Esophagus muscularis mucosa (tissue), 4 donors: ENCODE data around the gene TP53BP1. TPM values are rescaled to one million over a fixed set of nuclear protein-coding genes. Genes with fewer than 3 reads are reported as not detected.

ENCODE experiments used
- DNase-seq: peaks from one replicate; pipeline ENCODE4 v3.0.0-alpha.2; 2017; ENCODE audit errors: extremely low spot score
- H3K27ac ChIP-seq, 4 donors: fragments of 200-600 bp; sonication (generic); replicated peaks in 1 of 4; 1 replicate in 3 of 4; 2 replicates in 1 of 4; pipeline ENCODE4 v1.5.1; 2016 to 2019; ENCODE audit warnings: mild to moderate bottlenecking in 1 of 4
- H3K27me3 ChIP-seq, 4 donors: fragments of 200-600 bp; sonication (generic); one replicate each; pipeline versions ENCODE4 v1.5.1 to v1.6.0; 2016 to 2019
- H3K36me3 ChIP-seq, 4 donors: fragments of 200-600 bp; sonication (generic); one replicate each; pipeline ENCODE4 v1.5.1; 2016 to 2019
- H3K4me1 ChIP-seq, 4 donors: fragments of 200-600 bp; sonication (generic); one replicate each; pipeline ENCODE4 v1.5.1; 2016 to 2019
- H3K4me3 ChIP-seq, 4 donors: fragments of 200-600 bp; sonication (generic); 1 replicate in 2 of 4; 2 replicates in 2 of 4; pipeline ENCODE4 v1.5.1; 2016 to 2019; ENCODE audit warnings: mild to moderate bottlenecking in 4 of 4, moderate library complexity in 1 of 4
- H3K9me3 ChIP-seq, 4 donors: fragments of 200-600 bp; sonication (generic); 1 replicate in 3 of 4; 2 replicates in 1 of 4; pipeline ENCODE4 v1.5.1; 2016 to 2019
- EP300 ChIP-seq: sonication (generic); formaldehyde crosslinking; IDR thresholded peaks from one replicate; pipeline ENCODE4 v1.6.1; 2017; ENCODE audit warnings: antibody characterized with exemption
- POLR2A ChIP-seq: fragments of 450-650 bp; IDR thresholded peaks from one replicate; pipeline ENCODE4 v1.6.1; 2017; ENCODE audit warnings: antibody characterized with exemption, moderate library complexity, mild to moderate bottlenecking, low read depth
- POLR2AphosphoS5 ChIP-seq, 2 donors: sonication (generic); formaldehyde crosslinking; IDR thresholded peaks; one replicate each; pipeline ENCODE4 v1.6.1; 2017; ENCODE audit warnings: antibody characterized with exemption in 2 of 2
- WGBS: methylation state at CpG from one replicate; pipeline ENCODE4 v1.1.5; 2018; 5-methylcytosine and 5-hydroxymethylcytosine counted together
- intact Hi-C: fragments of 100-400 bp; cut with DNase I; formaldehyde crosslinking; loops from one replicate; pipeline ENCODE4 v1.15.1; 2023
- total RNA-seq, 4 donors: library from RNA; depleted of rRNA; stranded (reverse); fragments of >200 nt; gene quantifications; one replicate each; pipeline versions ENCODE4 v1.1.0 to v1.2.1, GENCODE V29; 2016
- TF ChIP-seq, protein P1 (sequence below), 3 experiments: fragments of 200-600 bp in 2 of 3; fragments of 450-650 bp in 1 of 3; sonication (generic) in 2 of 3; IDR thresholded peaks; one replicate each; pipeline ENCODE4 v1.5.1; 2017 to 2019; ENCODE audit warnings: antibody characterized with exemption in 3 of 3, mild to moderate bottlenecking in 2 of 3, moderate library complexity in 1 of 3

TP53BP1 gene
- total RNA-seq, 4 donors from 2014 or later: 24.7 to 29.9 (median 27.0) TPM

DNA sequence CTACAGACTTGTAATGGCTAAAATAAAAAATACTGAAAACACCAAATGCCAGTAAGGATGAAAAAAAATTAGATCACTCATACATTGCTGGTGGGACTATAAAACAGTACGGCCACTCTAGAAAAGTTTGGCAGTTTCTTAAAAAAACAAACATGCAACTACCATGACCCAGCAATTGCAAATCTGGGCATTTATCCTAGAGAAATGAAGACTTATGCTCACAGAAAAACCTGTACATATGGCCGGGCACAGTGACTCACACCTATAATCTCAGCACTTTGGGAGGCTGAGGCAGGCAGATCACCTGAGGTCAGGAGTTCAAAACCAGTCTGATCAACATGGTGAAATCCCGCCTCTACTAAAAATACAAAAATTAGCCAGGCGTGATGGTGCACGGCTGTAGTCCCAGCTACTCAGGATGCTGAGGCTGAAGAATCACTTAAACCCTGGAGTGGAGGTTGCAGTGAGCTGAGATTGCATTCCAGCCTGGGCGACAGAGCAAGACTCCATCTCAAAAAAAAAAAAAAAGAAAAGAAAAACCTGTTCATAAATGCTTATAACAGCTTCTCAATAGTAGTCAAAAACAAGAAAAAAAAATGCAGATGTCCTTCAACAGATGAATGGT is 5.6 kb downstream of the TP53BP1 start:
- no peak for DNase-seq
- Histone ChIP-seq H3K4me3 (no peak overlapping the region), H3K36me3 (peaks cover 0 to 55% (median 34%) of the 10 kb centered on the region in 4 donors), H3K27me3 (no peaks in the 10 kb centered on the region), H3K9me3 (no peaks in the 10 kb centered on the region), H3K4me1 (peaks cover 15 to 46% (median 22%) of the 10 kb centered on the region in 4 donors), H3K27ac (no peak overlapping the region)
- intact Hi-C loops: no loop called here
- WGBS: 93% methylated on average over 6 of the region's 6 CpGs
- no peak for TF ChIP-seq EP300
- no peak for TF ChIP-seq POLR2A
- no peak for TF ChIP-seq POLR2AphosphoS5 (IDR thresholded peaks at IDR 0.05)
- TF ChIP-seq, protein P1, sequence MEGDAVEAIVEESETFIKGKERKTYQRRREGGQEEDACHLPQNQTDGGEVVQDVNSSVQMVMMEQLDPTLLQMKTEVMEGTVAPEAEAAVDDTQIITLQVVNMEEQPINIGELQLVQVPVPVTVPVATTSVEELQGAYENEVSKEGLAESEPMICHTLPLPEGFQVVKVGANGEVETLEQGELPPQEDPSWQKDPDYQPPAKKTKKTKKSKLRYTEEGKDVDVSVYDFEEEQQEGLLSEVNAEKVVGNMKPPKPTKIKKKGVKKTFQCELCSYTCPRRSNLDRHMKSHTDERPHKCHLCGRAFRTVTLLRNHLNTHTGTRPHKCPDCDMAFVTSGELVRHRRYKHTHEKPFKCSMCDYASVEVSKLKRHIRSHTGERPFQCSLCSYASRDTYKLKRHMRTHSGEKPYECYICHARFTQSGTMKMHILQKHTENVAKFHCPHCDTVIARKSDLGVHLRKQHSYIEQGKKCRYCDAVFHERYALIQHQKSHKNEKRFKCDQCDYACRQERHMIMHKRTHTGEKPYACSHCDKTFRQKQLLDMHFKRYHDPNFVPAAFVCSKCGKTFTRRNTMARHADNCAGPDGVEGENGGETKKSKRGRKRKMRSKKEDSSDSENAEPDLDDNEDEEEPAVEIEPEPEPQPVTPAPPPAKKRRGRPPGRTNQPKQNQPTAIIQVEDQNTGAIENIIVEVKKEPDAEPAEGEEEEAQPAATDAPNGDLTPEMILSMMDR (IDR thresholded peaks at IDR 0.05): no peak

DNA sequence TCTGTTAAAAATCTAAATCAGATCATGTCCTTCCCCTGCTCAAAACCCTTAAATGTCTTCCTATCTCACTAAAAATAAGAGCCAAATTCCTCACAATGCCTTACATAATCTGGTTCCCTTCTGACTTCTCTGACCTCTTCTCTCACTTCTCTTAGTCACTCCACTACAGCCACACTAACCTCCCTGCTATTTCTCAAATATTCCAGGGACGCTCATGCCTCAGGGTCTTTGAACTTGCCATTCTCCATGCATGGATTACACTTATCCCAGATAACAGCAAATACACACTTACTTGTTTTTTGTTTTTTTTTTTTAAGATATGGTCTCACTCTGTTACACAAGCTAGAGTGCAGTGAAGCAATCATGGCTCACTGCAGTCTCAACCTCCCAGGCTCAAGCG is 8.5 kb downstream of the TP53BP1 start:
- TF ChIP-seq POLR2AphosphoS5 (IDR thresholded peaks at IDR 0.05) (no peak), POLR2A (no peak), EP300 (no peak)
- TF ChIP-seq, protein P1 (IDR thresholded peaks at IDR 0.05): no peak
- Histone ChIP-seq H3K27ac (no peak overlapping the region), H3K9me3 (no peaks in the 10 kb centered on the region), H3K36me3 (peaks cover 0 to 63% (median 35%) of the 10 kb centered on the region in 4 donors), H3K27me3 (no peaks in the 10 kb centered on the region), H3K4me3 (no peak overlapping the region), H3K4me1 (peaks cover 4 to 19% (median 6%) of the 10 kb centered on the region in 4 donors)
- no peak for DNase-seq
- intact Hi-C loops: no loop called here
- WGBS: 96% methylated on average over 2 of the region's 2 CpGs

DNA sequence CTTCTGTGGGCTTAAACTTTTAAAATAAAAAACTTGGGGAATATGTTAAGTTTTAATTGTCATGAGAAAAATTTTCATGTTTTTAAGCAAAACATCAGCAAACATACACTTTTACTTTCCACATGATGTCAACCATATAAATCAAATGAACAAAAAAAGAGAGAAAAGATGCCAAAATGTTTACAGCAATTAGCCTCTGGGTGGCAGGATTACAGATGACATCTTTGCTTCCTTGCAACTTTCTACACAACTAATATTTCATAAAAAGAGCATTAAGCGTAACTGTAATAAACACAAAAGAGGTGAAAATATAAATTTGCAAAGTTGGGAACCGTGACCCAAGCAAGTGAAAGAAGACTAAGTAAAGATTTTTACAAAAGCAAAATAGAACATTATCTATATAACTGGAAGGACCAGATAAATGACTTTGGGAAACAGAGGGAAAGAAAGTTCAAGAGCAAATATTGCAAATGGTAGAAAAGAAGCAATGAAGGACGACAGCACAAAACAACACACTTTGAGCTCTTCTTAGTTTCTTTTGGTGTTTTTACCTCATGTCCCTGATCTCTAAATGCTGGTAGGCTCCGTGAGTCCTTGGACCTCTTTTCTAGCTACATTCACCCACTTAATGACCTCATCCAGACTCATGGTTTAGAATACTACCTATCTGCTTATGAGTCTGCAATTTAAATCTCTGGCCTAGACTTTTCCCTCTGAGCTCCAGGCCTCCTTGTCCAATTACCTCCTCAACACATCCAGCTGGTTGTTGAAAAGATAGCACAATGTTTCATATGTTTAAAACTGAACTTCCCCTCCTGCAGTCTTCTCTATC is 9.4 kb downstream of the TP53BP1 start:
- Histone ChIP-seq H3K4me3 (no peak overlapping the region), H3K9me3 (no peaks in the 10 kb centered on the region), H3K27ac (no peak overlapping the region), H3K36me3 (peaks cover 8 to 68% (median 41%) of the 10 kb centered on the region in 4 donors), H3K27me3 (no peaks in the 10 kb centered on the region), H3K4me1 (peaks cover 0 to 9% (median 0%) of the 10 kb centered on the region in 4 donors)
- 65% methylated on average over 4 of the region's 4 CpGs for WGBS
- TF ChIP-seq, protein P1 (IDR thresholded peaks at IDR 0.05): peak; percentile 39 to 50 (median 42)
- no peak for TF ChIP-seq POLR2AphosphoS5 (IDR thresholded peaks at IDR 0.05)
- DNase-seq: no peak
- intact Hi-C loops: no loop called here

DNA sequence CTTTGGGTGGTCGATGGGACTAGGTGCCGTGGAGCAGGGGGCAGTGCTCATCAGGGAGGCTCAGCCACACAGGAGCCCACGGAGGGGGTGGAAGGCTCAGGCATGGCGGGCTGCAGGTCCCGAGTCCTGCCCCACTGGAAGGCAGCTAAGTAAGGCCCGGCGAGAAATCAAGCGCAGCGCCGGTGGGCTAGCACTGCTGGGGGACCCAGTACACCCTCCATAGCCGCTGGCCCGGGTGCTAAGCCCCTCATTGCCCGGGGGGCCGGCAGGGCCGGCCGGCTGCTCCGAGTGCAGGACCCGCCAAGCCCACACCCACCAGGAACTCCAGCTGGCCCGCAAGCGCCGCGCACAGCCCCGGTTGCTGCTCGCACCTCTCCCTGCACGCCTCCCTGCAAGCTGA is 19.1 kb downstream of the TP53BP1 start:
- 98% methylated on average over 8 of the region's 25 CpGs for WGBS
- intact Hi-C loops: no loop called here
- H3K9me3 ChIP-seq: no peaks in the 10 kb centered on the region
- H3K4me3 ChIP-seq: no peak overlapping the region
- no peak for DNase-seq
- TF ChIP-seq, protein P1 (IDR thresholded peaks at IDR 0.05): no peak
- TF ChIP-seq EP300 (no peak), POLR2A (no peak), POLR2AphosphoS5 (IDR thresholded peaks at IDR 0.05) (no peak)
- no peaks in the 10 kb centered on the region for H3K4me1 ChIP-seq
- no peaks in the 10 kb centered on the region for H3K27me3 ChIP-seq
- H3K36me3 ChIP-seq: peaks cover 41 to 99% (median 84%) of the 10 kb centered on the region in 4 donors
- no peak overlapping the region for H3K27ac ChIP-seq
